CD14-positive monocyte (primary cell): Measurements from ENCODE around the gene TEX51. TPM values are rescaled to one million over a fixed set of nuclear protein-coding genes. Genes with fewer than 3 reads are reported as not detected.

Experiments used
- DNase-seq, 3 donors: peaks; one replicate each; pipeline ENCODE4 v3.0.0-alpha.2; 2011 to 2022
- H2AFZ ChIP-seq: 2 replicates; pipeline ENCODE4 v1.6.0; 2012; ENCODE audit warnings: mild to moderate bottlenecking, low read depth, low read length, inconsistent platforms; ENCODE audit not compliant: insufficient read depth, poor library complexity, severe bottlenecking
- H3K27ac ChIP-seq, 2 donors: 1 replicate in 1 of 2; 2 replicates in 1 of 2; pipeline ENCODE4 v1.5.1; 2012 to 2013; ENCODE audit warnings: low read length in 2 of 2, control low read depth in 1 of 2, inconsistent platforms in 1 of 2, low read depth in 1 of 2, mild to moderate bottlenecking in 1 of 2
- H3K27me3 ChIP-seq, 2 donors: one replicate each; pipeline versions ENCODE4 v1.6.0 to v1.6.1; 2011 to 2013; ENCODE audit warnings: low read length in 2 of 2; ENCODE audit not compliant: control insufficient read depth in 2 of 2, insufficient read depth in 2 of 2
- H3K36me3 ChIP-seq, 2 donors: replicated peaks in 1 of 2; 1 replicate in 1 of 2; 2 replicates in 1 of 2; pipeline versions ENCODE4 v1.5.1 to v1.6.1; 2012 to 2013; ENCODE audit warnings: low read length in 2 of 2, control low read depth in 1 of 2, inconsistent platforms in 1 of 2, mild to moderate bottlenecking in 1 of 2; ENCODE audit not compliant: insufficient read depth in 2 of 2, control insufficient read depth in 1 of 2
- H3K4me1 ChIP-seq, 2 donors: 1 replicate in 1 of 2; 2 replicates in 1 of 2; pipeline versions ENCODE4 v1.5.1 to v1.6.1; 2012 to 2013; ENCODE audit warnings: low read length in 2 of 2, control low read depth in 1 of 2, inconsistent platforms in 1 of 2, mild to moderate bottlenecking in 1 of 2, moderate library complexity in 1 of 2; ENCODE audit not compliant: insufficient read depth in 2 of 2, control insufficient read depth in 1 of 2
- H3K4me2 ChIP-seq: replicated peaks from 2 replicates; pipeline ENCODE3; 2012; ENCODE audit warnings: low read length, moderate library complexity, mild to moderate bottlenecking; ENCODE audit not compliant: poor library complexity, severe bottlenecking; ENCODE audit errors: extremely low read depth
- H3K4me3 ChIP-seq, 3 experiments: fragments of 200-600 bp in 1 of 3; sonication (generic) in 1 of 3; replicated peaks in 1 of 3; 1 replicate in 2 of 3; 2 replicates in 1 of 3; pipeline ENCODE4 v1.5.1; 2011 to 2013; ENCODE audit warnings: low read length in 3 of 3, mild to moderate bottlenecking in 3 of 3, control low read depth in 2 of 3, low read depth in 2 of 3, inconsistent platforms in 1 of 3, moderate library complexity in 1 of 3
- H3K79me2 ChIP-seq: 2 replicates; pipeline ENCODE4 v1.6.0; 2012; ENCODE audit warnings: mild to moderate bottlenecking, control low read depth, inconsistent platforms, low read length, moderate library complexity; ENCODE audit not compliant: insufficient read depth
- H3K9ac ChIP-seq: 2 replicates; pipeline ENCODE4 v1.6.0; 2017; ENCODE audit warnings: low read length, mild to moderate bottlenecking; ENCODE audit not compliant: insufficient read depth, poor library complexity, severe bottlenecking
- H3K9me3 ChIP-seq, 2 donors: replicated peaks in 1 of 2; 1 replicate in 1 of 2; 2 replicates in 1 of 2; pipeline versions ENCODE4 v1.5.1 to v1.6.1; 2012 to 2013; ENCODE audit warnings: low read length in 2 of 2, control low read depth in 1 of 2; ENCODE audit not compliant: control insufficient read depth in 1 of 2, insufficient read depth in 1 of 2
- H4K20me1 ChIP-seq: 2 replicates; pipeline ENCODE4 v1.6.0; 2012; ENCODE audit warnings: mild to moderate bottlenecking, low read length, control low read depth, moderate library complexity; ENCODE audit not compliant: insufficient read depth
- H3K27ac Mint-ChIP-seq, 7 donors: one replicate each; pipeline ENCODE4 v1.8.0; 2020; ENCODE audit warnings: mild to moderate bottlenecking in 7 of 7, mixed read lengths in 7 of 7, moderate library complexity in 6 of 7, inconsistent platforms in 2 of 7
- H3K27me3 Mint-ChIP-seq, 3 donors: one replicate each; pipeline ENCODE4 v1.8.0; 2021 to 2022; ENCODE audit warnings: low read depth in 3 of 3, mild to moderate bottlenecking in 3 of 3, mixed read lengths in 3 of 3, moderate library complexity in 3 of 3, inconsistent platforms in 1 of 3
- H3K36me3 Mint-ChIP-seq, 2 donors: one replicate each; pipeline ENCODE4 v1.8.0; 2020; ENCODE audit warnings: mixed read lengths in 2 of 2, inconsistent platforms in 1 of 2, mild to moderate bottlenecking in 1 of 2
- H3K4me1 Mint-ChIP-seq: one replicate; pipeline ENCODE4 v1.8.0; 2020; ENCODE audit warnings: mild to moderate bottlenecking, mixed read lengths
- H3K4me3 Mint-ChIP-seq, 2 donors: one replicate each; pipeline ENCODE4 v1.8.0; 2020; ENCODE audit warnings: mild to moderate bottlenecking in 2 of 2, mixed read lengths in 2 of 2, moderate library complexity in 1 of 2
- H3K9me3 Mint-ChIP-seq, 7 donors: one replicate each; pipeline ENCODE4 v1.8.0; 2020 to 2022; ENCODE audit warnings: mixed read lengths in 7 of 7, mild to moderate bottlenecking in 6 of 7, moderate library complexity in 6 of 7, inconsistent platforms in 2 of 7
- WGBS: methylation state at CpG from one replicate; pipeline ENCODE4 v1.1.5; 2013; ENCODE audit warnings: missing lambda C conversion rate; ENCODE audit not compliant: insufficient coverage; 5-methylcytosine and 5-hydroxymethylcytosine counted together
- intact Hi-C, 2 donors: fragments of 100-400 bp; cut with micrococcal nuclease; formaldehyde crosslinking; loops; one replicate each; pipeline versions ENCODE4 v1.15.0 to v1.15.1; 2023
- polyA plus RNA-seq, 3 donors: library from polyadenylated mRNA; depleted of rRNA in 1 of 3; unstranded in 2 of 3; stranded (reverse) in 1 of 3; fragments of 300-500 nt in 2 of 3; fragments of >200 nt in 1 of 3; fragmentation: Illumina TruSeq in 2 of 3; gene quantifications; 1 replicate in 2 of 3; 2 replicates in 1 of 3; pipeline ENCODE4 v1.2.3, GENCODE V29; 2012 to 2021
- TF ChIP-seq, protein P1 (sequence below): fragments of 200-600 bp; IDR thresholded peaks from one replicate; pipeline ENCODE4 v1.8.0; 2022; ENCODE audit warnings: antibody characterized with exemption, mild to moderate bottlenecking

TEX51 gene
- polyA plus RNA-seq, 3 donors, result not detected

DNA sequence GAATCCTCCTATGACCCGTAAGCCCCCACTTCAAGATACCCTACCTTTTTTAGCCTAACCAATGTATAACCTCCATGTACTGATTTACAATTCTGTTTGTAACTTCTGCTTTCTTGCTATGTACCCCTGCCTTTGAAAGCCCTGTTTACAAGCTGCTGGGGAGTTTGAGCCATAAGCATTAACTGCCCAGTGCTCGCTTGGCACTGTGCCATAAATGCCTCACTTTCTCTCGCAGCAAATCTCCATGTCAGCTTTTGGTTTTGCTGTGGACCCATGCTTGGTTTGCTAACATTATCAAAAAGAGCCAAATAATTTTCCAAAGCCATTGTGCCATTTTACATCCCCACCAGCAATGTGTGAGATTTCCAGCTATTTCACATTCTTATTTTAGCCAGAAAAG is 51.8 kb downstream of the TEX51 start:
- no peak overlapping the region for H3K4me3 Mint-ChIP-seq
- H3K4me2 ChIP-seq, result no peak overlapping the region
- WGBS, result 87% methylated on average over 2 of the region's 3 CpGs
- no peaks in the 10 kb centered on the region for H3K27me3 ChIP-seq
- DNase-seq, result no peak
- H3K79me2 ChIP-seq, result no peaks in the 10 kb centered on the region
- H3K27ac Mint-ChIP-seq, result no peak overlapping the region
- no peak overlapping the region for H3K9ac ChIP-seq
- no peaks in the 10 kb centered on the region for H4K20me1 ChIP-seq
- H2AFZ ChIP-seq, result no peak overlapping the region
- no peak overlapping the region for H3K27ac ChIP-seq
- no peaks in the 10 kb centered on the region for H3K36me3 Mint-ChIP-seq
- peaks cover 1 to 4% (median 2%) of the 10 kb centered on the region in 3 donors for H3K27me3 Mint-ChIP-seq
- peaks cover 3 to 15% (median 9%) of the 10 kb centered on the region in 7 donors for H3K9me3 Mint-ChIP-seq
- H3K4me1 Mint-ChIP-seq, result no peaks in the 10 kb centered on the region
- intact Hi-C loops, result no loop called here
- H3K4me1 ChIP-seq, result no peaks in the 10 kb centered on the region
- no peak overlapping the region for H3K4me3 ChIP-seq
- H3K9me3 ChIP-seq, result peaks cover 0 to 4% of the 10 kb centered on the region in 2 donors
- no peaks in the 10 kb centered on the region for H3K36me3 ChIP-seq
- TF ChIP-seq, protein P1, sequence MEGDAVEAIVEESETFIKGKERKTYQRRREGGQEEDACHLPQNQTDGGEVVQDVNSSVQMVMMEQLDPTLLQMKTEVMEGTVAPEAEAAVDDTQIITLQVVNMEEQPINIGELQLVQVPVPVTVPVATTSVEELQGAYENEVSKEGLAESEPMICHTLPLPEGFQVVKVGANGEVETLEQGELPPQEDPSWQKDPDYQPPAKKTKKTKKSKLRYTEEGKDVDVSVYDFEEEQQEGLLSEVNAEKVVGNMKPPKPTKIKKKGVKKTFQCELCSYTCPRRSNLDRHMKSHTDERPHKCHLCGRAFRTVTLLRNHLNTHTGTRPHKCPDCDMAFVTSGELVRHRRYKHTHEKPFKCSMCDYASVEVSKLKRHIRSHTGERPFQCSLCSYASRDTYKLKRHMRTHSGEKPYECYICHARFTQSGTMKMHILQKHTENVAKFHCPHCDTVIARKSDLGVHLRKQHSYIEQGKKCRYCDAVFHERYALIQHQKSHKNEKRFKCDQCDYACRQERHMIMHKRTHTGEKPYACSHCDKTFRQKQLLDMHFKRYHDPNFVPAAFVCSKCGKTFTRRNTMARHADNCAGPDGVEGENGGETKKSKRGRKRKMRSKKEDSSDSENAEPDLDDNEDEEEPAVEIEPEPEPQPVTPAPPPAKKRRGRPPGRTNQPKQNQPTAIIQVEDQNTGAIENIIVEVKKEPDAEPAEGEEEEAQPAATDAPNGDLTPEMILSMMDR, result no peak

Other genes with a start within 250 kb of the TEX51 start
- 10 to 100 TPM; 20.0 to 36.1 (median 21.7) TPM for gene GYPC, start 242.7 kb upstream of the TEX51 start, polyA plus RNA-seq
- 1 to 10 TPM; 3.4 to 7.5 (median 4.1) TPM for gene BIN1, start 208.3 kb downstream of the TEX51 start, polyA plus RNA-seq